MM.1S (cell line): ENCODE measurements around the gene LRMDA.

Source experiments
- DNase-seq: peaks from one replicate; pipeline ENCODE4 v3.0.0-alpha.2; 2015
- H2AFZ ChIP-seq: fragments of 300-600 bp; sonication (generic); 2 replicates; pipeline ENCODE4 v1.6.0; 2016; ENCODE audit warnings: antibody characterized with exemption, low read length
- H3F3A ChIP-seq: fragments of 300-600 bp; sonication (generic); 2 replicates; pipeline ENCODE4 v1.6.1; 2016; ENCODE audit warnings: mild to moderate bottlenecking, antibody characterized with exemption, low read length, moderate library complexity, mixed read lengths; ENCODE audit not compliant: insufficient read depth
- H3K27ac ChIP-seq: fragments of 300-600 bp; sonication (generic); 2 replicates; pipeline ENCODE4 v1.5.1; 2016; ENCODE audit warnings: mild to moderate bottlenecking, low read length
- H3K27me3 ChIP-seq: fragments of 300-600 bp; sonication (generic); replicated peaks from 2 replicates; pipeline ENCODE4 v1.6.0; 2016; ENCODE audit warnings: low read length; ENCODE audit not compliant: insufficient read depth
- H3K36me3 ChIP-seq: fragments of 300-600 bp; sonication (generic); replicated peaks from 2 replicates; pipeline ENCODE4 v1.6.1; 2016; ENCODE audit warnings: mild to moderate bottlenecking, low read length, mixed read lengths; ENCODE audit not compliant: insufficient read depth
- H3K4me1 ChIP-seq: fragments of 300-600 bp; sonication (generic); 2 replicates; pipeline ENCODE4 v1.6.1; 2016; ENCODE audit warnings: low read length, mixed read lengths
- H3K4me2 ChIP-seq: fragments of 300-600 bp; sonication (generic); 2 replicates; pipeline ENCODE4 v1.6.0; 2016; ENCODE audit warnings: low read depth, low read length
- H3K4me3 ChIP-seq: fragments of 300-600 bp; sonication (generic); 2 replicates; pipeline ENCODE4 v1.5.1; 2016; ENCODE audit warnings: low read length, mixed read lengths
- H3K79me2 ChIP-seq: fragments of 300-600 bp; sonication (generic); 2 replicates; pipeline ENCODE4 v1.6.1; 2016; ENCODE audit warnings: mixed run types, low read length, mixed read lengths
- H3K9ac ChIP-seq: fragments of 300-600 bp; sonication (generic); 2 replicates; pipeline ENCODE4 v1.6.1; 2016; ENCODE audit warnings: low read length, mixed read lengths
- H3K9me2 ChIP-seq: fragments of 300-600 bp; sonication (generic); replicated peaks from 2 replicates; pipeline ENCODE4 v1.6.1; 2016; ENCODE audit warnings: mild to moderate bottlenecking, low read length, mixed read lengths; ENCODE audit not compliant: insufficient read depth
- H3K9me3 ChIP-seq: fragments of 300-600 bp; sonication (generic); replicated peaks from 2 replicates; pipeline ENCODE4 v1.6.1; 2016; ENCODE audit warnings: mild to moderate bottlenecking, low read length, mixed read lengths; ENCODE audit not compliant: insufficient read depth
- H4K20me1 ChIP-seq: fragments of 300-600 bp; sonication (generic); 2 replicates; pipeline ENCODE4 v1.6.1; 2016; ENCODE audit warnings: mild to moderate bottlenecking, low read length, moderate library complexity, mixed read lengths; ENCODE audit not compliant: insufficient read depth
- CTCF ChIP-seq: fragments of 300-600 bp; sonication (generic); IDR thresholded peaks from 2 replicates; pipeline ENCODE4 v1.5.1; 2016; ENCODE audit warnings: antibody characterized with exemption, low read length, mixed read lengths
- EZH2 ChIP-seq: fragments of 300-600 bp; sonication (generic); optimal IDR thresholded peaks from 2 replicates; pipeline ENCODE3; 2017; ENCODE audit warnings: low read depth, mild to moderate bottlenecking, antibody characterized with exemption, low read length, mixed read lengths
- EZH2phosphoT487 ChIP-seq: fragments of 300-600 bp; sonication (generic); IDR thresholded peaks from 2 replicates; pipeline ENCODE4 v1.6.1; 2018; ENCODE audit warnings: antibody characterized with exemption, low read length

LRMDA gene

GRCh38 chr10:75406462-75407223 is 24.8 kb upstream of the LRMDA start:
- Histone ChIP-seq H3F3A (peaks cover 22% of the 10 kb centered on the region), H3K79me2 (no peaks in the 10 kb centered on the region), H3K9ac (no peak overlapping the region), H3K27ac (no peak overlapping the region), H3K4me3 (no peak overlapping the region), H2AFZ (no peak overlapping the region), H3K4me2 (no peak overlapping the region; the same call in 1 of the 2 replicates), H3K36me3 (no peaks in the 10 kb centered on the region), H3K9me3 (no peaks in the 10 kb centered on the region), H3K27me3 (no peaks in the 10 kb centered on the region), H3K4me1 (no peaks in the 10 kb centered on the region), H3K9me2 (no peaks in the 10 kb centered on the region), H4K20me1 (no peaks in the 10 kb centered on the region)
- no peak for DNase-seq
- TF ChIP-seq EZH2phosphoT487: no peak
- no peak for TF ChIP-seq CTCF
- no peak for TF ChIP-seq EZH2

GRCh38 chr10:75407224-75407712 is 24.2 kb upstream of the LRMDA start:
- no peak overlapping the region for H3K27ac ChIP-seq

GRCh38 chr10:75407713-75408508 is 23.5 kb upstream of the LRMDA start:
- Histone ChIP-seq H2AFZ (peak overlapping the region; percentile 9; the same call in 1 of the 2 replicates), H3K4me3 (peak overlapping the region; percentile 83), H3K27me3 (no peaks in the 10 kb centered on the region), H3K4me2 (peak overlapping the region; percentile 91), H4K20me1 (no peaks in the 10 kb centered on the region), H3K9me2 (no peaks in the 10 kb centered on the region), H3F3A (peaks cover 19% of the 10 kb centered on the region), H3K9me3 (no peaks in the 10 kb centered on the region), H3K36me3 (no peaks in the 10 kb centered on the region), H3K4me1 (no peaks in the 10 kb centered on the region), H3K79me2 (no peaks in the 10 kb centered on the region), H3K27ac (no peak overlapping the region), H3K9ac (no peak overlapping the region)
- TF ChIP-seq CTCF (no peak), EZH2phosphoT487 (no peak), EZH2 (no peak)
- no peak for DNase-seq

More at GRCh38 chr10:75407224-75407712, 24.2 kb upstream of the LRMDA start:
- peak overlapping the region; percentile 28 for H3K4me3 ChIP-seq
- H3K36me3 ChIP-seq: no peaks in the 10 kb centered on the region
- no peaks in the 10 kb centered on the region for H3K9me2 ChIP-seq
- H2AFZ ChIP-seq: peak overlapping the region; percentile 9; the same call in 1 of the 2 replicates
- H3K9ac ChIP-seq: no peak overlapping the region
- no peaks in the 10 kb centered on the region for H3K79me2 ChIP-seq
- peaks cover 22% of the 10 kb centered on the region for H3F3A ChIP-seq
- TF ChIP-seq CTCF (no peak), EZH2phosphoT487 (no peak), EZH2 (no peak)
- H4K20me1 ChIP-seq: no peaks in the 10 kb centered on the region
- H3K9me3 ChIP-seq: no peaks in the 10 kb centered on the region
- no peaks in the 10 kb centered on the region for H3K27me3 ChIP-seq
- H3K4me2 ChIP-seq: peak overlapping the region; percentile 40; the same call in 1 of the 2 replicates
- DNase-seq: no peak
- H3K4me1 ChIP-seq: no peaks in the 10 kb centered on the region
